ENCODE measurements around the gene PIP5K1C. TPM values are rescaled to one million over a fixed set of nuclear protein-coding genes. Genes with fewer than 3 reads are reported as not detected.

PIP5K1C gene
- polyA plus RNA-seq, 1 donor (not counting 4 experiments of a cell fraction or from before 2014, with no cell fraction given): 3.6 TPM

DNA sequence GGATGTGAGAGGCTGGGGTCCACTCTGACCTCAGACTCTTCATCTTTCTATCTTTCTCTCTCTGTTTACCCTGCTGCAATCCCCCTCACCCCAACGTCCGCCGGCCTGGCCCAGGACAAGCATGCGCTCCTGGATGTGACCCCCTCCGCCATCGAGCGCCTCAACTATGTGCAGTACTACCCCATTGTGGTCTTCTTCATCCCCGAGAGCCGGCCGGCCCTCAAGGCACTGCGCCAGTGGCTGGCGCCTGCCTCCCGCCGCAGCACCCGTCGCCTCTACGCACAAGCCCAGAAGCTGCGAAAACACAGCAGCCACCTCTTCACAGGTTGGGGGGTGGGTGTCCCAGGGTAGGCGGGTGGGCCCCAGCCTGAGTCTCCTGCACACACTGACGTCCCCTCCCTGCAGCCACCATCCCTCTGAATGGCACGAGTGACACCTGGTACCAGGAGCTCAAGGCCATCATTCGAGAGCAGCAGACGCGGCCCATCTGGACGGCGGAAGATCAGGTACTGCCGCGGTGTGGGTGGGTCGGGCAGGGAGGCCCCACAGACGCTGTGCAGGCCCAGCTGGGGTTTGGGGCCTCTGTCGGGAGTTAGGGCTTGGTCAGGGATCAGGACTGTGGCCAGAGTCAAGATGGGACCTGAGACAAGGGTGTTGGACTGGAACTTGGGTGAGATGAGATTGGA, 46.2 kb upstream of the PIP5K1C start:
- FAIRE-seq: no peak
- DNase-seq (ENCODE audit: low read depth, low spot score): no peak
- H3K36me3 ChIP-seq (ENCODE audit: control insufficient read depth in 2 of 2, extremely low read depth in 1 of 2, insufficient read depth in 2 of 2, low read length in 2 of 2): peaks cover 3 to 7% of the 10 kb centered on the region in 2 experiments
- no peaks in the 10 kb centered on the region for H4K20me1 ChIP-seq (ENCODE audit: control insufficient read depth, extremely low read depth, insufficient read depth, low read length)
- H3K4me1 ChIP-seq (ENCODE audit: control insufficient read depth, extremely low read depth, insufficient read depth, low read length): no peaks in the 10 kb centered on the region
- dilution Hi-C loops (cut with MboI; ENCODE audit: extremely low pct_ligation_motif_present, low sequenced_read_pairs): no loop called here
- no peak overlapping the region for H3K27ac ChIP-seq (ENCODE audit: control insufficient read depth, insufficient read depth, low read length)
- no peak overlapping the region for H3K9ac ChIP-seq (ENCODE audit: control insufficient read depth, extremely low read depth, insufficient read depth, low read length)
- no peak overlapping the region for H2AFZ ChIP-seq (ENCODE audit: control insufficient read depth, low read length)
- no peak for TF ChIP-seq EZH2 (IDR thresholded peaks at IDR 0.05; ENCODE audit: low read length)
- TF ChIP-seq, protein P1, sequence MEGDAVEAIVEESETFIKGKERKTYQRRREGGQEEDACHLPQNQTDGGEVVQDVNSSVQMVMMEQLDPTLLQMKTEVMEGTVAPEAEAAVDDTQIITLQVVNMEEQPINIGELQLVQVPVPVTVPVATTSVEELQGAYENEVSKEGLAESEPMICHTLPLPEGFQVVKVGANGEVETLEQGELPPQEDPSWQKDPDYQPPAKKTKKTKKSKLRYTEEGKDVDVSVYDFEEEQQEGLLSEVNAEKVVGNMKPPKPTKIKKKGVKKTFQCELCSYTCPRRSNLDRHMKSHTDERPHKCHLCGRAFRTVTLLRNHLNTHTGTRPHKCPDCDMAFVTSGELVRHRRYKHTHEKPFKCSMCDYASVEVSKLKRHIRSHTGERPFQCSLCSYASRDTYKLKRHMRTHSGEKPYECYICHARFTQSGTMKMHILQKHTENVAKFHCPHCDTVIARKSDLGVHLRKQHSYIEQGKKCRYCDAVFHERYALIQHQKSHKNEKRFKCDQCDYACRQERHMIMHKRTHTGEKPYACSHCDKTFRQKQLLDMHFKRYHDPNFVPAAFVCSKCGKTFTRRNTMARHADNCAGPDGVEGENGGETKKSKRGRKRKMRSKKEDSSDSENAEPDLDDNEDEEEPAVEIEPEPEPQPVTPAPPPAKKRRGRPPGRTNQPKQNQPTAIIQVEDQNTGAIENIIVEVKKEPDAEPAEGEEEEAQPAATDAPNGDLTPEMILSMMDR (optimal IDR thresholded peaks at IDR 0.05 in 1 of 3, IDR thresholded peaks at IDR 0.05 in 1 of 3, conservative IDR thresholded peaks at IDR 0.05 in 1 of 3; ENCODE audit: extremely low read depth in 1 of 3, insufficient read depth in 2 of 3, low read length in 3 of 3): no peak
- H3K9me1 ChIP-seq (ENCODE audit: control insufficient read depth, extremely low read depth, insufficient read depth, low read length): peaks cover 2% of the 10 kb centered on the region
- H3K4me3 ChIP-seq (ENCODE audit: control insufficient read depth in 2 of 3, extremely low read depth in 1 of 3, insufficient read depth in 2 of 3, low read depth in 1 of 3, low read length in 3 of 3): no peak overlapping the region
- no peaks in the 10 kb centered on the region for H3K9me3 ChIP-seq (ENCODE audit: control insufficient read depth, low read depth, low read length)
- no peak overlapping the region for H3K4me2 ChIP-seq (ENCODE audit: control insufficient read depth, extremely low read depth, insufficient read depth, low read depth, low read length)
- H3K27me3 ChIP-seq (ENCODE audit: control insufficient read depth, extremely low read depth, insufficient read depth, low read length): no peaks in the 10 kb centered on the region
- no peaks in the 10 kb centered on the region for H3K79me2 ChIP-seq (ENCODE audit: control insufficient read depth, insufficient read depth, low read length)

DNA sequence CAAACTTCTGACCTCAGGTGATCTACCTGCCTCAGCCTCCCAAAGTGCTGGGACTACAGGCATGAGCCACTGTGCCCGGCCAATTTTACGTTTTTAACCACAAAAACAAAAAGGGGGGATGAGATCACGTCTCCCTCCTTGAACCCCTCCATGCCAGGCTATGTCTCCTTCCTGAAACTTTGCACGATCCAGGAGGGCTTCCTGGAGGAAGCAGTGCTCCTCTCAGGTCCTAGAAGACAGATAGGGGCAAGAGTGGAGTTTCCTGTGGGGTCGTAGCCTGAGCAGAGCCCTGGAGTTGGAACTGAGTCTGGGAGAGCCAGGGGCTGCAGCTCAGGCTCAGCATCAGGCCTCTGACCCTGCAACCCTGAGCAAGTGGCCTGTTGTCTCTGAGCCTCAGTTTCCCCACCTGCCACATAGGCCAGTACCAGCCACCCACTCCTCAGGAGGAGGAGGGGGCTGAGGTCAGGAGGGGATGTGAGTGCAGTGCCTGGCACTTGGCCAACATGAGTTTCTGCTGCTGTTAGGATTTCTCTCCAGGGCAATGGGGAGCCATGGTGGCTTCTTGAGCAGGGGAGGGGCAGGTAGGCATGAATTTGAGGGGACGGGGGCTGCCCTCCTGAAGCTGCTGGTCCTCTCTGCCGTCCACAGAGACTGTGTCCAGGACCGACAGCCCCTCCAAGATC, 45.2 kb upstream of the PIP5K1C start:
- FAIRE-seq: no peak
- no peak for TF ChIP-seq EZH2 (IDR thresholded peaks at IDR 0.05; ENCODE audit: low read length)
- TF ChIP-seq, protein P1 (optimal IDR thresholded peaks at IDR 0.05 in 1 of 3, IDR thresholded peaks at IDR 0.05 in 1 of 3, conservative IDR thresholded peaks at IDR 0.05 in 1 of 3; ENCODE audit: extremely low read depth in 1 of 3, insufficient read depth in 2 of 3, low read length in 3 of 3): no peak
- peaks cover 2% of the 10 kb centered on the region for H3K9me1 ChIP-seq (ENCODE audit: control insufficient read depth, extremely low read depth, insufficient read depth, low read length)
- H3K36me3 ChIP-seq (ENCODE audit: control insufficient read depth in 2 of 2, extremely low read depth in 1 of 2, insufficient read depth in 2 of 2, low read length in 2 of 2): peaks cover 2 to 7% of the 10 kb centered on the region in 2 experiments
- H3K4me3 ChIP-seq (ENCODE audit: control insufficient read depth in 2 of 3, extremely low read depth in 1 of 3, insufficient read depth in 2 of 3, low read depth in 1 of 3, low read length in 3 of 3): no peak overlapping the region
- no peak overlapping the region for H3K27ac ChIP-seq (ENCODE audit: control insufficient read depth, insufficient read depth, low read length)
- H3K9ac ChIP-seq (ENCODE audit: control insufficient read depth, extremely low read depth, insufficient read depth, low read length): no peak overlapping the region
- H3K27me3 ChIP-seq (ENCODE audit: control insufficient read depth, extremely low read depth, insufficient read depth, low read length): no peaks in the 10 kb centered on the region
- no peaks in the 10 kb centered on the region for H4K20me1 ChIP-seq (ENCODE audit: control insufficient read depth, extremely low read depth, insufficient read depth, low read length)
- no peaks in the 10 kb centered on the region for H3K79me2 ChIP-seq (ENCODE audit: control insufficient read depth, insufficient read depth, low read length)
- no peaks in the 10 kb centered on the region for H3K4me1 ChIP-seq (ENCODE audit: control insufficient read depth, extremely low read depth, insufficient read depth, low read length)
- H2AFZ ChIP-seq (ENCODE audit: control insufficient read depth, low read length): no peak overlapping the region
- dilution Hi-C loops (cut with MboI; ENCODE audit: extremely low pct_ligation_motif_present, low sequenced_read_pairs): no loop called here
- H3K4me2 ChIP-seq (ENCODE audit: control insufficient read depth, extremely low read depth, insufficient read depth, low read depth, low read length): no peak overlapping the region
- DNase-seq (ENCODE audit: low read depth, low spot score): no peak
- H3K9me3 ChIP-seq (ENCODE audit: control insufficient read depth, low read depth, low read length): no peaks in the 10 kb centered on the region

Measured in keratinocyte (primary cell).